GM10847 (cell line): ENCODE data around the gene RETN.

Experiments used
- POLR2A ChIP-seq: IDR thresholded peaks from 2 replicates; pipeline ENCODE4 v1.6.1; 2011; ENCODE audit not compliant: insufficient read length; ENCODE audit errors: extremely low read depth

Gene RETN

GRCh38 chr19:7645163-7645562, 23.7 kb upstream of the RETN start:
- no peak for TF ChIP-seq POLR2A

GRCh38 chr19:7645656-7646425, 23.0 kb upstream of the RETN start:
- no peak for TF ChIP-seq POLR2A

GRCh38 chr19:7646426-7646700, 22.5 kb upstream of the RETN start:
- no peak for TF ChIP-seq POLR2A

GRCh38 chr19:7647156-7647555, 21.7 kb upstream of the RETN start:
- TF ChIP-seq POLR2A = no peak

GRCh38 chr19:7648265-7649014, 20.4 kb upstream of the RETN start:
- TF ChIP-seq POLR2A = no peak

GRCh38 chr19:7650148-7650547, 18.7 kb upstream of the RETN start:
- TF ChIP-seq POLR2A = no peak

- TF ChIP-seq POLR2A = no peak
These were observed 16.7 kb upstream of the RETN start for GRCh38 chr19:7652061-7652641.

GRCh38 chr19:7654401-7654800, 14.4 kb upstream of the RETN start:
- TF ChIP-seq POLR2A = no peak

GRCh38 chr19:7655581-7655980, 13.3 kb upstream of the RETN start:
- no peak for TF ChIP-seq POLR2A

GRCh38 chr19:7657131-7657751, 11.6 kb upstream of the RETN start:
- TF ChIP-seq POLR2A = no peak

- no peak for TF ChIP-seq POLR2A
These were observed 10.6 kb upstream of the RETN start for GRCh38 chr19:7658219-7658686.

GRCh38 chr19:7661744-7662538, 6.9 kb upstream of the RETN start:
- no peak for TF ChIP-seq POLR2A

GRCh38 chr19:7662657-7663056, 6.2 kb upstream of the RETN start:
- TF ChIP-seq POLR2A = no peak

- no peak for TF ChIP-seq POLR2A
These were observed 5.1 kb upstream of the RETN start for GRCh38 chr19:7663706-7664105.

- no peak for TF ChIP-seq POLR2A
These were observed 3.8 kb upstream of the RETN start for GRCh38 chr19:7665076-7665475.

- no peak for TF ChIP-seq POLR2A
These were observed 792 bp downstream of the RETN start for GRCh38 chr19:7669641-7670040.
